HG03175 (cell line): Measurements from ENCODE around the gene RTRAF.

Source experiments
- ATAC-seq: cut with Tn5 transposase; IDR thresholded peaks from one replicate; pipeline ENCODE4 v1.9.1; 2021; ENCODE audit warnings: mild to moderate bottlenecking, moderate library complexity; ENCODE audit not compliant: unreplicated experiment

Gene RTRAF

GRCh38 chr14:51993285-51993920, 4.1 kb downstream of the RTRAF start:
- ATAC-seq, result no peak

- no peak for ATAC-seq
Observed at GRCh38 chr14:51996148-51996746, 6.9 kb downstream of the RTRAF start.

- no peak for ATAC-seq
Observed at GRCh38 chr14:51998348-51998747, 9.0 kb downstream of the RTRAF start.

- no peak for ATAC-seq
Observed at GRCh38 chr14:51999084-51999483, 9.7 kb downstream of the RTRAF start.

GRCh38 chr14:52000019-52000582, 10.8 kb downstream of the RTRAF start:
- no peak for ATAC-seq

- no peak for ATAC-seq
Observed at GRCh38 chr14:52000696-52001095, 11.3 kb downstream of the RTRAF start.

- ATAC-seq, result no peak
Observed at GRCh38 chr14:52002542-52002941, 13.2 kb downstream of the RTRAF start.

GRCh38 chr14:52003324-52003723, 14.0 kb downstream of the RTRAF start:
- ATAC-seq, result no peak

GRCh38 chr14:52005625-52006024, 16.3 kb downstream of the RTRAF start:
- ATAC-seq, result no peak

- ATAC-seq, result no peak
Observed at GRCh38 chr14:52006361-52006760, 17.0 kb downstream of the RTRAF start.

- ATAC-seq, result no peak
Observed at GRCh38 chr14:52007211-52007610, 17.9 kb downstream of the RTRAF start.

GRCh38 chr14:52007637-52008036, 18.3 kb downstream of the RTRAF start:
- no peak for ATAC-seq

GRCh38 chr14:52008136-52008535, 18.8 kb downstream of the RTRAF start:
- ATAC-seq, result no peak

GRCh38 chr14:52010173-52010693, 20.9 kb downstream of the RTRAF start:
- ATAC-seq, result no peak

- ATAC-seq, result no peak
Observed at GRCh38 chr14:52011523-52011922, 22.2 kb downstream of the RTRAF start.

GRCh38 chr14:52012635-52013034, 23.3 kb downstream of the RTRAF start:
- ATAC-seq, result no peak

- no peak for ATAC-seq
Observed at GRCh38 chr14:52013984-52014600, 24.7 kb downstream of the RTRAF start.

GRCh38 chr14:52014601-52015267, 25.4 kb downstream of the RTRAF start:
- no peak for ATAC-seq

GRCh38 chr14:52015411-52016030, 26.2 kb downstream of the RTRAF start:
- ATAC-seq, result no peak

GRCh38 chr14:52018252-52018651, 28.9 kb downstream of the RTRAF start:
- no peak for ATAC-seq

- no peak for ATAC-seq
Observed at GRCh38 chr14:52018970-52019369, 29.6 kb downstream of the RTRAF start.
